NCI-H82 treated with DMSO at 0.1 percent for 48 hours (cell line): ENCODE results near the gene RAB7B.

Experiments
- DNase-seq: peaks from one replicate; lab custom pipeline; 2025; ENCODE audit not compliant: unreplicated experiment; lab: John Stamatoyannopoulos, UW

RAB7B gene

DNA sequence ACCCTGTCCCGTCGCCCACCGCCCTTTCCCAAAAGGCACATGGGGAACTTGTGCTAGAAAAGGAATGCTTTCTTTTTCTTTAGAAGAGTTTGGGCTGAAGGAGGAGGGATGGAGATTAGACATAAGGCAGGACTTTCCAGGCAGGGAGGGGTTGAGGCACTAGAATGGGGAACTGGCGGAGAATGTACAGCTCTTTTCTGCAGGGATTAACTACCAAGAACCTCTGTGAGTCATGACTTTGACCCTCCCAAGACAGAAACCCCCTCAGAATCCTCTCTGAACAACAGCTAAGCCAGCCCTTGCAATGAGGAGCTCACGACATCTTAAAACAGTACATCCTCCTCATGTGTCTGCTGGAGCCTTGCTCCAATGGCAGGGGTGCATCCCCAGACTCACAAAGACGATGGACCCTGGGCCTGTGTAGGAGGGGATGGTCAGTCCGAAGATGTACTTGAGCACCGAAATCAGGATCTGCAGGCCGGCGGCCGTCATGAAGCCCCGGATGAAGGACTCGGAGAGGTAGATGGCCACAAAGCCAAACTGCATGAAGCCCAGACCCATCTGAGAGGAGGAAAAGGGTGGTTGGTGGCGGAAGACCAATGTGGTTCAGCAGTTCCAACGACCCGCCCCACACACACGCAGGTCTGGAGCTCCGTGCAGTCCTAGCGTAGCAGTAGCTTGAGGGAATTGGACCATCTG, 73.5 kb downstream of the RAB7B start:
- no peak for DNase-seq

DNA sequence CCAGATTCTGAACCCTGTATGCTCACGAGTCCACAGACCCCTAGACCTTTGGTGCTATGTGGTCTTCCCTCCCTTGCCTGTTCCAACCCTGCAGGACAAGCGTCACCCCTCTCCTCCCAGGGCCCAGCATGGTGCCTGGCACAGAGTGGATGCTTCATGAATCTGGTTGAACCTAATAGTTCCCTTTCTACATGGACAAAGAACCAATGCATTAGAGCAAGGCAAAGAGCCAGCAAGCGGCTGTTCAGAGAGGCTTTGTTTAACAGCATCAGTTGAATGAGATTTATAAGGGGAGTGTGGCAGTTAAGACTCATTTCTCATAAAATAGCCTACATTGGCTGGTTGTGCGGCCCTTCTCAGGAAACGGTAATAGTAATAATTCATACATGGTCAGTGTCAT, 74.9 kb downstream of the RAB7B start:
- DNase-seq: no peak

DNA sequence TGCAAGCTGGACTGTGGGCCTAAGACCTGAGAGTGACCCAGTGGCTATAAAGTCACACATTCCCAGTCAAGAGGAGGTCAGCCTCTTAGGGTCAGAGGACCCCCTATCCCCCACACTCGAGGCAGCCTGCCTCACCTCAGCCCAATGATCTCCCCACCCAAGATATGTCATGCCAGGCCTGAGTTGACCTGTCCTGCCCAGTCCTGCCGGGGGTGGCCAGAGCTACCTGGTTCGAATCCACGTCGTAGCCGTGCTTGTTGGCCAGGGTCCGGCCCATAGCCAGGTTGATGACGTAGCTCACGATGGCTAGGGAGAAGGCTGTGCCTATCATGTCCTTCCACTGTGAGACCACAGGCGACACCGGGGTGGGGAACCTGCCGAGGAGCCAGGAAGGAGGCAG, 75.5 kb downstream of the RAB7B start:
- DNase-seq: no peak

DNA sequence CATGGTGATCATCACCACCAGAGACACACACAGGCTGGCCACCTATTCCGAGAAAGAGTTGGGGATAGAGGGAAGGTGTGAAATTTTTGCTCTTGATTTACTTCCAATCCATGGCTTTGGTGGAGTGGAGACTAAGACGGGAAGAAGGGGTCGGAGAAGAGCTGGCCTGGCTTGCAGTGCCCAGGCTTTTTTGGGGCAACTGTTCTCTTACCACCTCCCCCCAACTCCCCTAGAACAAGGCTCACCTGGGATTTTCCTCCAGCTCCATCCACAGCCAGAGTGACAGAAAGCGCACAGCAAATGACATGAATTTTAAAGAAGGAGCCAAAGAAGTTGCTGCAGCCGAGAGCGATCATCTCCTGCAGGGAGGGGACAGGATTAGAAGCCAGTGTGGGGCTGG, 75.9 kb downstream of the RAB7B start:
- DNase-seq: no peak
